Measurements from ENCODE around the gene STARD9.

STARD9 gene

DNA sequence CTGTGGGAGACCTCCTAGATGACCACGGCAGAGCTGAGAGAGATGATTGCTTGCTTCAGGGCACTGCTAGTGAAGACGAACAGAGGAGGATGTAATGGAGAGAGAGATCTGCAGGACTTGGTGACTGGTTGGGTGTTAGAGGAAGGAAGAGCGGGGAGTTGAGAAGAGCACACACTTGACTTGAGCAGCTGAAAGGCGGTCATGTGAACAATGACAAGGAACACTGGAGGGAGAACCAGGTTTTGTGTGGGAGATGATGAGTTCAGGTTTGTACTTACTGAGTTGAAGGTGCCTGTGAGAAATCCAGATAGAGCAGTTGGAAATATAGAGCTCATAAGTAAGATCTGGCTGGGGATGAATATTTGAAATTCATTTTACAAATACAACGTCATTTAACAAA, 121.2 kb downstream of the STARD9 start:
- no peak for DNase-seq

DNA sequence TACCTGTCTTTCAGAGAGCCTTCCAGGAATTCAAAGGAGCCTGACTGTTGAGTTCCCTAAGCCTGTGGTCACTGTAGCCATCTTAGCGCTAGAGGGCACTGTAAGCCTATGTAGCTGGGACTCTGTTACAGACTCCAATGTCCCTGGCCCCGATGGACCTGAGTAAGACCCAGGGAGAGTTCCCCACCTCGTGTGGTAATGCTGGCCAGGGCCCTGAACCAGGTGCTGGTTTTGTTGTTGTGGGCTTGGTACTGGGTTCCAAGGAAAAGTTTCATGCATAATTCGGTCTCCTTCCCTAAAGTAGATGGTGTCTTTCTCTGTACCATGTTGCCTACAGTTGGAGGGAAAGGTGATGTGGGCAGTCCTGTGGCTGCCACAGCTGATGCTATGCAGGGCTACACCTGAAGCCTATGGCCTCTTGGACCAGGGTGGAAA, 129.1 kb downstream of the STARD9 start:
- DNase-seq: peak; percentile 51 to 64

GRCh38 chr15:42705336-42705735, 129.9 kb downstream of the STARD9 start:
- DNase-seq: no peak

DNA sequence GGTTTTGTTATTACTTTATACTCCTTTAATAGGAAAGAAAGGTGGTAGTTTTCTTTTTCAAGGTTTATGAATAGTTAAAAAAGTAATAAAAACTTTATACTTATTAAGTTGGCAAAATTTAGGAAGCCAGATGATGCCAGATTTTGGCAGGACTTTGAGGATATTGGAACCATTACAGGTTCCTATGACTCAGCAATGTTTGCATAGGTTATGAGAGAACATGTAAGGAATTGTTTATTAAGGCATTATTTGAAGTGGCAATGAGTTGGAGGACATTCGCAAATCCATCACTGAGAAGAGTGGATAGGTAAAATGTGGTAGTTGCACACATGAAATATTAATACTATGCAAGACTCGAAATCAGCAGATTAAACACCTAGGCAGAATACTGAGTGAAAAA, 131.7 kb downstream of the STARD9 start:
- DNase-seq: no peak

DNA sequence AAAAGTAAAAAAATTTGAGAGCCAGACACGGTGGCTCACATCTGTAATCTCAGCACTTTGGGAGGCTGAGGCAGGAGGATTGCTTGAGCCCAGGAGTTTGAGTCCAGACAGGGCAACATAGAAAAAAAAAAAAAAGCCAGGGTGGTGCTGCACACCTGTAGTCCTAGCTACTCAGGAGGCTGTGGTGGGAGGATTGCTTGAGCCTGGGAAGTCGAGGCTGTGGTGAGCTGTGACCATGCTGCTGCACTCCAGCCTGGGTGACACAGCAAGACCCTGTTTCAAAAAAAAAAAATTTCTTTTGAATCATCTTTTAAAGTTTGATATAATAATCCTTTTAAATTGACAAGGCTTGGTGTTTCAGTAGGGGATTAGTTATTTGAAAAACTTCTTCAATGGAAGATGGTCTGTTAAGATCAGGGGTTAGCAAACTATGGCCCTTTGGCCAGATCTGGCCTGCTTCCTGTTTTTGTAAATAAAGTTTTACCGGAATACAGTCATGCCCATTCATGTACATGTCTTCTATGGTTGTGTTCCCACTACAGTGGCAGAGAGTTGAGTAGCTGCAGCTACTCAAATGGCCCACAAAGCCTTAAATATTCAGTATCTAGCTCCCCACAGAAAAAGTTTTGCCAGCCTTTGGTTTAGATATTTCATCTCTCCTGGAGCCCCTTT, 132.6 kb downstream of the STARD9 start:
- DNase-seq: no peak

DNA sequence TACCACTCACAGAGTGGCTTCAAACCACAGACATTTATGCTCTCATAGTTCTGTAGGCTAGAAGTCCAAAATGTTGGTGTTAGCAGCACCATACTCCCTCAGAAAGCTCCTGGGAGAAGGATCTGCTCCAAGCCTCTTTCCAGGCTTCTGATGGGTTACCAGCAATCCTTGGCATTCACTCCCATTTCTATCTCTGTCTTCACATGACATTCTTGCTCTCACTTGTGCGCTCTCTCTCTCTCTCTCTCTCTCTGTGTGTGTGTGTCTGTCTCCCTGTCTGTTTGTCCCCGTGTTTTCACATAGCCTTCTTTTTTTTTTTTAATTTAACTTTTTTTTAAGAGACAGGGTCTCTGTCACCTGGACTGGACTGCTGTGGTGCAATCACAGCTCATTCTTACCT, 135.3 kb downstream of the STARD9 start:
- DNase-seq: no peak

GRCh38 chr15:42711746-42712145, 136.3 kb downstream of the STARD9 start:
- DNase-seq: no peak

DNA sequence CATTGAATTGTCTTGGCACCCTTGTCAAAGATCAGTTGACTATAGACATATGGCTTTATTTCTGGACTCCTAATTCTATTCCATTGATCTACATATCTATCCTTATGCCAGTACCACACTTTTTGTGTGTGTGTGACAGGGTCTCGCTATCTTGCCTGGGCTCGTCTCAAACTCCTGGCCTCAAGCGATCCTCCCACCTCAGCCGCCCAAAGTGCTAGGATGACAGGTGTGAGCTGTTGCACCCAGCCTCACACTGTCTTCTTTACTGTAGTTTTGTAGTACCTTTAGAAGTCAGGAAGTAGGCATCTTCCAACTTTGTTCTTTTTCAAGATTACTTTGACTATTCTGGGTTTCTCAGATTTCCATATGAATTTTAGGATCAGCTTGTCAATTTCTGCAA, 137.2 kb downstream of the STARD9 start:
- DNase-seq: no peak

DNA sequence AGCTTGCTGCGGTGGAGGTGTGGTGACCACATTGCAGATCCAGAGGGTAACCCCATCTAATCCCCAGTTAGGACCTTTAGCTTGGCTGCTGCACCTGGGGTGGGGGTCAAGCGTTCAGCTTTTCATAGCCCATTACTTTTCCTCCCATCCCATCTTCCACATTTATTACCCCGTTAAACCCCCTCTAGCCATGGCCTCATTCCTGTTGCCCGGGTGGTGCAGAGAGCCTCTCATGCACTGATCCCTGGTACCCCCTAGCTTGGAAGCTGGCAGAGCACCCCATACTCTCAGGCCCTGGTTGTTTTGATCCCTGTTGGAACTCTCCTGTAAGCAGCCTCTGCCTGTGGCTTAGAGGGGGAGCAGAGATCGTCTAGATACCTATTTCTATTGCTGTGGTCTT, 140.7 kb downstream of the STARD9 start:
- DNase-seq: no peak

- DNase-seq: no peak
Measured at GRCh38 chr15:42716626-42717025, 141.2 kb downstream of the STARD9 start.

DNA sequence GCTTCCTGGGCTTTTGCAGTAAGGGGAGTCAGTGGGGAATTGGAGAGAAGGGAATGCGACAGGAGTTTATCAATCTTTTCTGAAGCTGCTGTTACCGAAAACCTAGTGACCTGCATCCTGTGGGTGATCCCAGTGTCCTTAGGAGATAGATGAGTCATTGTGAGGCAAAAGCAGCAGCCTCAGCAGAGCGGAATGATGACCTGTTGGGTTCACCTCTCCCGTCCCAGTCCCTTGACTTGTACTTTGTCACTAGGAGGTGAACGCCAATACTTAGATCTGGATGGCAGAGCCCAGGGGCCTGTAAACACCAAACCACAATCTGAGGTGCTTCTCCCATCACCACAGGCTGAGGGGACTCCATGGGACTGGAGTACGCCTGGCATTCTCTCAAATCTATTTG, 143.6 kb downstream of the STARD9 start:
- DNase-seq: no peak

DNA sequence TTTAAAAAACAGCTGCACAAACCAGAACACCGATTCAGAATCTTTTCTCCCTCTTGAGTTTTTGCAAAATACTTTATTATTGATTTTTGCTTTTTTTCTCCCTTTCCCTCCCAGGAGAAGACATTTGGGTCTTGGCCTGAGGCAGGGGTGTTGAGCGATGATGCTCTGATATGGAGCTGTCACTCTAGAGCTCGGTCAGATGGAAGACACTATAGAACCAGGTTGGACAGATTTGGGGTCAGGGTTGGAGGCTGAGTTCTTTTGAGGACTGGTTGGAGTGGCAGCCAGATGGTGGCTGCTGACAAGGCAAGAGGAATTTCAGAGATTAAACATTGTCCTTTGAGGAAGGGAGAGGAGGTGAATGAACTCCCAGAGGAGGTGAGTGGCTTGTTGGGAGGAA, 144.7 kb downstream of the STARD9 start:
- DNase-seq: no peak

- DNase-seq: no peak
Measured at GRCh38 chr15:42721016-42721415, 145.6 kb downstream of the STARD9 start.

DNA sequence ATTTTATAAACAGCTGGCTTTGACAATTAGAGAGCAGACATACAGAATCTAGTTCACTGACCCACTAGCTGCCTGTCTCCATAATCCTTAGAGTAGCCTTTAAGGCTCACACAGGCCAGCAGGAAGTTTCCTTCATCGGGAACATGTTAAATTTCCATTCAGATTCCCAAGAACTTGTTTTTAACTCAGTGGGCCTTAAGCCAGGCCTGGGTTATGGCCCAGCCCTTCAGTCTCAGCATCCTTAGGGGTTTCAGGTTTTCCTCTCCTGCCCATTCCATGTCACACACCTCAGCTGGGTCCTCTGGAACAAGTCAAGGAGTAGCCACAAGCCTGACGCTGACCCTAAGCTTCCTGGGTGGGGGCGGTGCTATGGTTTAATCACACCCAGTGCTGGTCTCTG, 146.5 kb downstream of the STARD9 start:
- DNase-seq: no peak

DNA sequence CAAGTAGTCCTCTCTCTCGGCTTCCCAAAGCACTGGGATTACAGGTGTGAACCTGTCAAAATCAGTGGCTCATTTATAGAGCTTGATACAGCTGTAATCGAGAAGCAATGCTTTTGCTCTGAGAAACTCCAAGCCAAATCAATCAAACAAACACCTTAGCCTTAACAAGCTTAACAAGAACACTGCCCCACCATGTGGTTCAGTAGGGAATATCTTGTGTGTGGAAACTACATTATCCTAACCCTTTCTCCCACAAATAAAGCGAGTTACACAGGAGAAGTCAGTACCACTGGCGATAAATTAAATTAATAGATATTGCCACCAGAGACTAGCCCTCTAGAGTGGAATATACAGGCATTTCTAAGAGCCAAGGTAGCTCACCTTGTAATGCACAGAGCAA, 147.7 kb downstream of the STARD9 start:
- DNase-seq: no peak

DNA sequence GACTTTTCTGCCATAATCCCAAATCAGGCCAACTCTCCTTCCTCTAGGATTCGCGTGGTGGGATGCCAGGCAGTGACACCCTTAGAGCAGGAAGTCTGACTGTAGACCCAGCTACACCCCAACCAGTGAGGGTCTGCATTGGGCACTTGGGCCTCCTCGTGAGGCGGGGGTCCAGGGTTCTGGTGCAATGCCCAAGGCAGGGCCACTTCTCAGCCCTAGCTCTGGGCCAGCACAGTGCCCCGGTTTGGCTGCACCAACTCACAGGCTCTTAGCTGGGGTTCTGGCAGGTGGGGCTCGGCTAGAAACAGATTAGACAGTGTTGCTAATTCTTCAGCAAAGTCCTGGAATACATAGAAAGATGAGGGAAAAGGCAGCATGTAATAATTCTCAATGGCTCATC, 148.9 kb downstream of the STARD9 start:
- DNase-seq: no peak

DNA sequence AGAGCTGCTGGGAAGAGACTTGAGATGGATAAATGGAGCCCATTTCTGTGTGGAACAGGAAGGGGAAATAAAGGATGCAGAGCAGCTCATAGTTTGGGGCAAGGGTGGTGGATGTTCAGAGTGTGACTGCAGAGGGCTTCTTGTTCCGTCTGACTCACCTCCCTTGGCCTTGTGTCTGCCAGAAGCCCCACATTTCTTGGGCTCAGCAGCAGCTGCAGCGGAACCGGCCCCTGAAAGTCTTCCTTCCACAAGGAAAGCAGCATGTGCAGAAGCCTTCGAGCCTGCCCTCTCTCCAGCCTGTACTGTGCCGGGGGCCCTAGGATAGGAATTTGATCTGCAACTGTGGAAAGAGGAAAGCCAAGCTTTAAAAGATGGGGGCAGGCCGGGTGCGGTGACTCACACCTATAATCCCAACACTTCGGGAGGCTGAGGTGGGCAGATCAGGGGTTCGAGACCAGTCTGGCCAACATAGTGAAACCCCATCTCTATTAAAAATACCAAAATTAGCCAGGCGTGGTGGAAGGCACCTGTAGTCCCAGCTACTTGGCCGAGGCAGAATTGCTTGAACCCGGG, 150.0 kb downstream of the STARD9 start:
- no peak for DNase-seq

DNA sequence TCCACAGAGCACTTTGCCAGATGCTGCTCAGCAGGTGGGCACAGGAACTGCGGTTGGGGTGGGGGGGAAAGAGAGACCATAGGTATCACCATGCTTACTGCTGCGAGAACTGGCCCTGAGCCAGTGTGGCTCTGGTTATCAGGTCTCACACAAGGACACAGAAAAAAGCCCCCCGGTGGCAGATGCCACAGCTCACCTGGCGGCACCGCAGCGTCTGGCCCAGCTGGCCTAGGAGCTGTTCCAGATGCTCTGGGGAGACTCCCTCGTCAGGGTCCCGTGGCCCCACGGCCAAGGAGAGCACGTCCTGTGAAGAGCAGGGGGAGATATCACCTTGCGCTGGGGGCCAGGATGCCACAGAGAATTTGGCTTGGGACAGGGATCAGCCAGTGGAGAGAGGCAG, 150.7 kb downstream of the STARD9 start:
- DNase-seq: no peak

DNA sequence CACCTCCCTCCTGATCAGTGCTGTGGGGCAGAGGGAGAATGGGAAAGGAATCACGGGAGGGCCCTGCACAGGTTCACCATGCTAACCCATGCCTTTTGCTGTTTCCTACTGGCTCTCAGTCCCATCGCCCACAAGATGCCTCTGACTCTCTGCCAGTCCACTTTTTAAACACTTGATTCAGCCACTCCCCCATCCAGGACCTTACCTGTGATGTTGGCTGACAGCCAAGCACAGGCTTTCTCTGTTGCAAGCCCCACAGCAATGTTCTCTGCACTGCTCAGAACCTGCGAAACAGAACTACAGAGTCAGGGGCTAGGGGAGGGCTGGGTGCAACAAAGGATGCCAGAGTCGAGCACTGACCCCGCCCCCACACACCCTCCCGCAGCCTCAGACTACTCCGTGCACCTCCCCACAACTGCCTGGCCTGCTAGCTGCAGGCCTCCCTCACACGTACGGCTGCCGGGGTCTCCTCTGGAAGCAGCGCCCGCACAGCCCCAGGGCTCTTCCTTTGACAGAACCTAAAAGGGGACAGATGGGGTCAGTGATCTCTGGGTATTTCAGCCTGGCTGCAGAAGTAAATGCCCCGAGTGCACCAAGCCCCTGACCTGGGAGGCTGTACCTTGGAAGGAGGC, 152.5 kb downstream of the STARD9 start:
- DNase-seq: no peak

GRCh38 chr15:42728560-42728959, 153.2 kb downstream of the STARD9 start:
- DNase-seq: no peak

GRCh38 chr15:42728972-42729371, 153.6 kb downstream of the STARD9 start:
- DNase-seq: no peak

- DNase-seq: no peak
Measured at GRCh38 chr15:42729409-42729808, 154.0 kb downstream of the STARD9 start.

DNA sequence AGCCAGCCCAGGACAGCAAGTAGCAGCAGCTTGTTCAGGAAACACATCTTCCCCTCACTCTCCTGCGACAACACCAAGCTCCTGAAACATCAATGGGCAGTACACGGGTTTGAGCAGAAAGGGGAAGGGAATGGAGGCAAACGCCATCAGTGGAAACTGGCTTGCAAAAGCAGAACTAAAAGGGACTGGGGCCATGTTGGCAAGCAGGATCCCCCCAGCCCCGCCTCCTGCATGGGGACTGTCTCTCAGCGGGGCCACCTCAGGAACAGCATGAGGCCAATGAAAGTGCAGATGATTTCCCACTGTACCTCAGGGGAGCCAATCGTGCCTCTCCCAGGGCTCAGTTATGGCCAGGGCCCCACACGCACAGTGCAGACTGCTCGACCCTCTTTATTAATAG, 154.7 kb downstream of the STARD9 start:
- DNase-seq: no peak

DNA sequence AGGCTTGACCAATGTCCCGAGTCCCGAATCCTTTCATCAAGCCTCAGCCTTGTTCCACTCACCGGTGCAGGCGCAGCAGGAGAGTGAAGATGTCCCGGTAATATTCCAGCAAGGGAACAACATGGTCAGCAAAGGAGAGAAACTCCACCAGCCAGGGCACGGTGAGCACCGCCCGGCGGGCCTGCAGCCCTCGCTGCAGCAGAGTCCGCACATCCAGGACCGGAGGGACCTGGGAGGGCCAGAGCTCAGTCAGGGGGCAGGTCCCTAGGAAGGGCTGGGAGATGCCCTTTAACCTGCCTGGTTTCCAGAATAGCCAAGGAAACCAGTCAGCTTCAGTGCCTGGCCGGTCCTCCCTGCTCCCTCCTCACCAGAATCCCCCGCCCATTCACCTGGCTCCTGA, 155.1 kb downstream of the STARD9 start:
- no peak for DNase-seq

DNA sequence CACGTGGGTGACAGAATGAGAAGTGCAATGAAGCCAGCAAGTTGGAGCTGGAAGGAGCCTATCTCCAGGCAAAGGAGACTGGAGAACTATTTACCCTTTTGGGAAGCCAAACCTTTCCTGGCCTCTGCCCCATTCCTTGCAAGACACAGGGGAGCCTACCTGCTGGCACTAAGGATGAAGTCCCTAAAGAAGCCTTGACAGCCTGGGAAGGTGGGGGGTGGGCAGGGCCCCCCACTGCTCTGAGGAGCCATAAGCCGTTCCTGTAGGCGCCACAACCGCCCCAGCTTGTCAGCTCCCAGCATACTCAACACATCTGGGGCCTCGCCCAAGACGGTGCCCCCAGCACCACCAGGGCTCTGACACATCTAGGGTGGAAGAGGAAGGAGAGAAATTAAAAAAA, 156.1 kb downstream of the STARD9 start:
- DNase-seq: no peak

Measured in activated CD4-positive, alpha-beta T cell treated with anti-CD3 and anti-CD28 coated beads for 4 hours (primary cell).